Right lobe of liver (tissue), 6 donors: Measurements from ENCODE around the gene ST7L. TPM values are rescaled to one million over a fixed set of nuclear protein-coding genes. Genes with fewer than 3 reads are reported as not detected.

Experiments used
- ATAC-seq, 4 donors: fragments of 200-7000 bp; cut with Tn5 transposase; one replicate each; pipeline ENCODE4 v1.9.1; 2020; ENCODE audit warnings: mild to moderate bottlenecking in 4 of 4, moderate library complexity in 4 of 4
- DNase-seq, 3 donors: peaks; one replicate each; pipeline ENCODE4 v3.0.0-alpha.2; 2020
- H3K27ac ChIP-seq, 3 donors: fragments of 200-600 bp; one replicate each; pipeline ENCODE4 v1.8.0; 2022
- H3K27me3 ChIP-seq, 2 donors: fragments of 200-600 bp; one replicate each; pipeline ENCODE4 v1.8.0; 2022
- H3K36me3 ChIP-seq, 4 donors: fragments of 200-600 bp; sonication (generic) in 1 of 4; one replicate each; pipeline versions ENCODE4 v1.5.1 to v1.8.0; 2017 to 2022; ENCODE audit warnings: control low read depth in 1 of 4
- H3K4me1 ChIP-seq, 4 donors: fragments of 200-600 bp; sonication (generic) in 1 of 4; one replicate each; pipeline versions ENCODE4 v1.5.1 to v1.8.0; 2017 to 2022; ENCODE audit warnings: control low read depth in 1 of 4
- H3K4me3 ChIP-seq, 3 donors: fragments of 200-600 bp; one replicate each; pipeline ENCODE4 v1.8.0; 2022
- H3K9me3 ChIP-seq, 4 donors: fragments of 200-600 bp; sonication (generic) in 1 of 4; one replicate each; pipeline versions ENCODE4 v1.5.1 to v1.8.0; 2017 to 2022; ENCODE audit warnings: control low read depth in 1 of 4
- POLR2A ChIP-seq: fragments of 450-650 bp; IDR thresholded peaks from one replicate; pipeline ENCODE4 v1.6.1; 2017; ENCODE audit warnings: antibody characterized with exemption, mild to moderate bottlenecking
- WGBS: methylation state at CpG from one replicate; pipeline ENCODE4 v1.1.6; 2018; ENCODE audit warnings: low coverage, low lambda C conversion rate; ENCODE audit not compliant: insufficient coverage; ENCODE audit errors: missing lambda C conversion rate; 5-methylcytosine and 5-hydroxymethylcytosine counted together
- intact Hi-C, 2 donors: fragments of 100-400 bp; cut with DNase I; formaldehyde crosslinking; loops; one replicate each; pipeline versions ENCODE4 v1.11.2 to v1.14.1; 2022
- total RNA-seq, 6 experiments: library from RNA; depleted of rRNA in 2 of 6; stranded (reverse); fragments of >200 nt in 2 of 6; fragmentation: NEBNext Ultra II Directional in 3 of 6; extraction: Animal tissue kit (Norgen Biotek cat#: 25700) in 3 of 6; gene quantifications; one replicate each; pipeline versions ENCODE4 v1.1.0 to v1.2.4, GENCODE V29; 2016 to 2023
- TF ChIP-seq, protein P1 (sequence below), 4 donors: fragments of 200-600 bp in 3 of 4; fragments of 450-650 bp in 1 of 4; IDR thresholded peaks; one replicate each; pipeline versions ENCODE4 v1.5.1 to v1.8.0; 2016 to 2022; ENCODE audit warnings: antibody characterized with exemption in 4 of 4, mild to moderate bottlenecking in 2 of 4
- donor health status: DM: no; HTN: yes; CAD: no.
- donor health status: DM: no; HTN: no; CAD: no.
- donor health status: DM: no; HTN: no; CAD: no.
- donor health status: DM: no; HTN: yes; CAD: no.
- donor health status: DM: no; HTN: yes; CAD: no.

The ST7L gene
- total RNA-seq, 6 experiments from 2014 or later = 7.4 to 12.7 (median 8.6) TPM

GRCh38 chr1:112530832-112531231, 88.1 kb downstream of the ST7L start:
- no peak for ATAC-seq
- Histone ChIP-seq H3K4me3 (no peak overlapping the region), H3K36me3 (peaks cover 0 to 3% (median 0%) of the 10 kb centered on the region in 4 donors), H3K27ac (no peak overlapping the region), H3K27me3 (no peaks in the 10 kb centered on the region), H3K9me3 (no peaks in the 10 kb centered on the region), H3K4me1 (no peaks in the 10 kb centered on the region)
- TF ChIP-seq, protein P1, sequence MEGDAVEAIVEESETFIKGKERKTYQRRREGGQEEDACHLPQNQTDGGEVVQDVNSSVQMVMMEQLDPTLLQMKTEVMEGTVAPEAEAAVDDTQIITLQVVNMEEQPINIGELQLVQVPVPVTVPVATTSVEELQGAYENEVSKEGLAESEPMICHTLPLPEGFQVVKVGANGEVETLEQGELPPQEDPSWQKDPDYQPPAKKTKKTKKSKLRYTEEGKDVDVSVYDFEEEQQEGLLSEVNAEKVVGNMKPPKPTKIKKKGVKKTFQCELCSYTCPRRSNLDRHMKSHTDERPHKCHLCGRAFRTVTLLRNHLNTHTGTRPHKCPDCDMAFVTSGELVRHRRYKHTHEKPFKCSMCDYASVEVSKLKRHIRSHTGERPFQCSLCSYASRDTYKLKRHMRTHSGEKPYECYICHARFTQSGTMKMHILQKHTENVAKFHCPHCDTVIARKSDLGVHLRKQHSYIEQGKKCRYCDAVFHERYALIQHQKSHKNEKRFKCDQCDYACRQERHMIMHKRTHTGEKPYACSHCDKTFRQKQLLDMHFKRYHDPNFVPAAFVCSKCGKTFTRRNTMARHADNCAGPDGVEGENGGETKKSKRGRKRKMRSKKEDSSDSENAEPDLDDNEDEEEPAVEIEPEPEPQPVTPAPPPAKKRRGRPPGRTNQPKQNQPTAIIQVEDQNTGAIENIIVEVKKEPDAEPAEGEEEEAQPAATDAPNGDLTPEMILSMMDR (IDR thresholded peaks at IDR 0.05) = no peak
- no peak for TF ChIP-seq POLR2A
- DNase-seq = no peak
- intact Hi-C loops = no loop called here

DNA sequence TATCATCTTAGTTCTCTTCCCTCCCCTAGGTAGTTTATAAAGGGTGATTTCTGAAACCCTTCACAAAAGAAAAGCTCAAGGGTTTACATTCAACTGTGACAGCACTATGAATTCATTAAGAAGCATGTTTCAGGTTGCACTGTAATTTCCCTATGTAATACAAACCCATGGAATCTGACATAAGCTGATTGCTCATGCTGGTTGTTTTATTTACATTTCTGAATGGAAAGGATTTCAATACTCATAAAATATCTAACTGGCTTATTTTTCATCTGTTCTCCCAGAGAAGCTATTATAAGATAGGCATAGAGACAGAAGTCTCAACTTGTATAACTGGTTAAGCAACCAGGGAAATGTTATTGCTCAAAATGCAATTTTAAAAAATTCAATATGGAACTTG, 89.6 kb downstream of the ST7L start:
- peaks cover 0 to 3% (median 0%) of the 10 kb centered on the region in 4 donors for H3K36me3 ChIP-seq

DNA sequence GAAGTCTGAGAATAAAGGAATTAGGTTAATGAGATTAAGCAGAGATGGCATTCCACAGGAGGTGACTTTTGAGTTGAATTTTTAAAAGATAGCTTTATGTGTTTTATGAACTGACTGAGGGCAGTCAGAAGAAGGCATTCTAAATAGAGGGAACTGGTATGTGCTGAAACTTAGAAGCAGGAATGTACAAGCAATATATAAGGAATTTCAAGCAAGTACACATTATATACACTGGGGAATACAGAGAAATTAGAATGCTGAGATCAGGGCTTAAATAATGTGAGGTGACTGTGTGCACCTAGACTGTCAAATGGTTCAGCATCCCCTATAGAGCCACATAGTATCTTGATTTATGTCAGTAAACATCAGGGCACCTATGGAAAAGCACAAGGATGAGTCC, 90.9 kb downstream of the ST7L start:
- DNase-seq (no peak), ATAC-seq (no peak)
- intact Hi-C loops = no loop called here
- no peaks in the 10 kb centered on the region for H3K4me1 ChIP-seq
- H3K9me3 ChIP-seq = no peaks in the 10 kb centered on the region
- TF ChIP-seq, protein P1 (IDR thresholded peaks at IDR 0.05) = no peak
- TF ChIP-seq POLR2A = no peak
- peaks cover 0 to 3% (median 0%) of the 10 kb centered on the region in 4 donors for H3K36me3 ChIP-seq
- no peak overlapping the region for H3K27ac ChIP-seq
- no peak overlapping the region for H3K4me3 ChIP-seq
- H3K27me3 ChIP-seq = no peaks in the 10 kb centered on the region

More for the DNA sequence above, 89.6 kb downstream of the ST7L start:
- DNase-seq (no peak), ATAC-seq (no peak)
- TF ChIP-seq, protein P1 (IDR thresholded peaks at IDR 0.05) = no peak
- no peak for TF ChIP-seq POLR2A
- no peaks in the 10 kb centered on the region for H3K9me3 ChIP-seq
- H3K4me1 ChIP-seq = no peaks in the 10 kb centered on the region
- intact Hi-C loops = no loop called here
- no peaks in the 10 kb centered on the region for H3K27me3 ChIP-seq
- H3K27ac ChIP-seq = no peak overlapping the region
- H3K4me3 ChIP-seq = no peak overlapping the region

- intact Hi-C loops = no loop called here
- Histone ChIP-seq H3K9me3 (no peaks in the 10 kb centered on the region), H3K27ac (no peak overlapping the region), H3K36me3 (peaks cover 0 to 3% (median 0%) of the 10 kb centered on the region in 4 donors), H3K4me1 (no peaks in the 10 kb centered on the region), H3K27me3 (no peaks in the 10 kb centered on the region), H3K4me3 (no peak overlapping the region)
- no peak for DNase-seq
- TF ChIP-seq, protein P1 (IDR thresholded peaks at IDR 0.05) = no peak
- ATAC-seq = no peak
- WGBS = 83% methylated on average over 3 of the region's 4 CpGs
Measured at GRCh38 chr1:112527266-112528010, 91.5 kb downstream of the ST7L start.

- DNase-seq = no peak
- no peaks in the 10 kb centered on the region for H3K36me3 ChIP-seq
- H3K27ac ChIP-seq = no peak overlapping the region
- H3K4me1 ChIP-seq = no peaks in the 10 kb centered on the region
- H3K27me3 ChIP-seq = no peaks in the 10 kb centered on the region
- intact Hi-C loops = no loop called here
- TF ChIP-seq, protein P1 (IDR thresholded peaks at IDR 0.05) = no peak
- no peak for TF ChIP-seq POLR2A
- no peak overlapping the region for H3K4me3 ChIP-seq
- no CpG with 5 or more reads among the region's 1 CpG for WGBS
- no peak for ATAC-seq
- H3K9me3 ChIP-seq = no peaks in the 10 kb centered on the region
Measured at GRCh38 chr1:112524986-112525385, 94.0 kb downstream of the ST7L start.
